ENCODE results near the gene DISP1.

- TF ChIP-seq EZH2 (IDR thresholded peaks at IDR 0.05; ENCODE audit: insufficient read depth, poor library complexity, severe bottlenecking) = no peak
- no peak for TF ChIP-seq EZH2phosphoT487 (IDR thresholded peaks at IDR 0.05; ENCODE audit: insufficient read depth, low read depth)
Measured at GRCh38 chr1:222790115-222790514, 24.7 kb upstream of the DISP1 start.

All from GM23248 (cell line).